Small intestine (tissue), 7 donors: ENCODE results near the gene SLC39A11. TPM values are rescaled to one million over a fixed set of nuclear protein-coding genes. Genes with fewer than 3 reads are reported as not detected.
A peak's percentile ranks its signal among the peaks of the same experiment; 100 is the strongest.
"Not testable (repeated sequence)": the region's sequence is repeated elsewhere in the genome, so short reads cannot be mapped to it uniquely, and the experiment has no call there.

ENCODE experiments used
- DNase-seq, 2 donors: peaks; one replicate each; pipeline versions ENCODE4 v3.0.0 to v3.0.0-alpha.2; 2013
- FAIRE-seq: peaks from 2 replicates; lab custom pipeline; 2012; peaks lifted over from hg19 to GRCh38; lab: Jason Lieb, UNC
- H3K27ac ChIP-seq, 3 donors: one replicate each; pipeline ENCODE4 v1.5.1; 2013; ENCODE audit warnings: low read length in 2 of 3, mild to moderate bottlenecking in 2 of 3, control low read depth in 1 of 3, inconsistent platforms in 1 of 3, low read depth in 1 of 3, moderate library complexity in 1 of 3
- H3K27me3 ChIP-seq, 3 donors: one replicate each; pipeline ENCODE4 v1.6.1; 2013; ENCODE audit warnings: low read length in 3 of 3, inconsistent platforms in 1 of 3; ENCODE audit not compliant: control insufficient read depth in 3 of 3, insufficient read depth in 3 of 3
- H3K36me3 ChIP-seq, 3 donors: one replicate each; pipeline ENCODE4 v1.6.1; 2013; ENCODE audit warnings: low read length in 3 of 3, inconsistent platforms in 1 of 3, low read depth in 1 of 3, mild to moderate bottlenecking in 1 of 3, moderate library complexity in 1 of 3; ENCODE audit not compliant: control insufficient read depth in 3 of 3, insufficient read depth in 2 of 3
- H3K4me1 ChIP-seq, 3 donors: one replicate each; pipeline ENCODE4 v1.6.1; 2013; ENCODE audit warnings: low read length in 2 of 3, inconsistent platforms in 1 of 3, low read depth in 1 of 3, mild to moderate bottlenecking in 1 of 3, moderate library complexity in 1 of 3; ENCODE audit not compliant: control insufficient read depth in 3 of 3, insufficient read depth in 2 of 3
- H3K4me3 ChIP-seq, 3 donors: one replicate each; pipeline ENCODE4 v1.5.1; 2013; ENCODE audit warnings: low read length in 3 of 3, control low read depth in 1 of 3, inconsistent platforms in 1 of 3, low read depth in 1 of 3, mild to moderate bottlenecking in 1 of 3, moderate library complexity in 1 of 3
- H3K9me3 ChIP-seq, 2 donors: one replicate each; pipeline ENCODE4 v1.6.1; 2013; ENCODE audit warnings: low read depth in 1 of 2, low read length in 1 of 2; ENCODE audit not compliant: control insufficient read depth in 2 of 2, insufficient read depth in 1 of 2
- WGBS, 3 donors: extraction: QIAGEN DNeasy Blood & Tissue Kit; methylation state at CpG; one replicate each; pipeline ENCODE4 v1.1.7; 2013; 5-methylcytosine and 5-hydroxymethylcytosine counted together
- polyA plus RNA-seq, 4 donors: library from polyadenylated mRNA; stranded (reverse) in 3 of 4; unstranded in 1 of 4; fragments of 200-250 nt in 3 of 4; fragments of 120-200 nt in 1 of 4; gene quantifications; one replicate each; pipeline versions ENCODE4 v1.2.1 to v1.2.3, GENCODE V29; 2013
- donor health status: healthy with polysubstance abuse.
- donor health status: control.
- donor health status: control.
- donor health status: Bipolar disorder and iron deficiency.
- donor health status: healthy.

Gene SLC39A11
- polyA plus RNA-seq, 4 donors, result 2.7 to 53.7 (median 11.3) TPM

DNA sequence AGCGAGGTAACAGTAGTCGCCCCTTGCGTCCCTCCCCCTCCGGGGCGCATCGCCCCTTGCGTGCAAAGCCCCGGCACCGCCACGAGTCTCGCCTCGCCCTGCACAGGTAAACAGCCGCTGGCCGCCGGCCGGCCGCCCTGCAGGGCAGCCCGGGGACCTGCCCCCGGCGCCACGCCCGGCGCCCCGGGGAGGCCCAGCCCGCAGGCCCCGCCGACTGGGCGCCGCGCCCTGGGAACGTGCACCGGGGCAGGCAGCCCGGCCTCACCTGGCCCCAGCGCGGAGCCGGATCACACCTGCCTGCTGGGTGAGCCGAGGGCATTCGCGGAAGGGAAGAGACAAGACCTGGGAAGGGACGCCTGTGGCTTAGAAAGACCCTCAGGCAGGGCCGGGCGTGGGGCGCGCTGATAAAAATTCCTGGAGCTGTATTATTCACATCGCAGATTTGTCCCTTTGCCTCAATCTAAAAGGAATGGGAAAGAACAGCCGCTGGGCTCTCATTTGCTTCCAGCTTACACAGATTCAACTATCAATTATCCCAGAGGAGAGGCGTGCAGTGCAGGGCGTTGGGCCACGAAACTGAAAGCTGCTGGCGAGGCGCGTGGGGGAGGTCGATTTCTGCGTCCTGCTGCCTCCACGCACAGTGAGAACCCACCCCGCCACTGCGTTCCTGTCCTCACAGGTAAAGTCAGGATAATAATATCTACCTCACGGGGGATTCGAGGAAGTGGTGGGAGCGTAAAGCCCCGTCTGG, 451.9 kb downstream of the SLC39A11 start:
- Histone ChIP-seq H3K36me3 (peaks cover 0 to 4% (median 0%) of the 10 kb centered on the region in 3 donors), H3K4me1 (peaks cover 0 to 20% (median 0%) of the 10 kb centered on the region in 3 donors), H3K27ac (peak overlapping the region; percentile 75 to 96 (median 92)), H3K9me3 (peaks cover 0 to 9% of the 10 kb centered on the region in 2 donors), H3K4me3 (peak overlapping the region in 2 of 3 donors; percentile 17 to 38), H3K27me3 (peaks cover 0 to 2% (median 0%) of the 10 kb centered on the region in 3 donors)
- DNase-seq (peak; percentile 87 to 92), FAIRE-seq (no peak)
- 8 to 25% (median 11%) methylated on average over 58 to 61 of the region's 61 CpGs for WGBS, 3 donors

DNA sequence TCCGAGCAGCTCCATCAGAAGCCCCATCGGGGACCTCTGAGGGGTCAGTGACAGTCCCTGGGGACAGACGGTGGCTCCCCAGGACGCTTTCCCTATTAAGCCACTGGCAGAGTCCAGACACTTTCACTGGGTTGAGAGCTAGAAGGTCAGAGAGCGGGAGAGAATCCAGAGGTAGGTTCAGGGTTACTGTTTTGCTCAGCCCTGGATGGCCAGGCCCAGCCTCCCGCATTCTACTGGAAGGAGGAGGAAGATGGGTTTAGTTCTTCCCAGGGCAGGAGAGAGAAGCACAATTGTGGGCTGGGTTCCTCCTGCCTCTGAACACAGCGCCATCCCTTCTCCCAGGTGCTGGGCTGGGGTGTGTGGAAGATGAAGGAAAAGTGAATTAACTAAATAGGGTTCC, 452.8 kb downstream of the SLC39A11 start:
- H3K9me3 ChIP-seq, result peaks cover 0 to 9% of the 10 kb centered on the region in 2 donors
- DNase-seq (peak; percentile 28 to 32), FAIRE-seq (no peak)
- peaks cover 0 to 2% (median 0%) of the 10 kb centered on the region in 3 donors for H3K36me3 ChIP-seq
- H3K4me3 ChIP-seq, result peak overlapping the region in 1 of 3 donors; percentile 12
- H3K27ac ChIP-seq, result peak overlapping the region; percentile 60 to 96 (median 77)
- H3K4me1 ChIP-seq, result peaks cover 0 to 20% (median 2%) of the 10 kb centered on the region in 3 donors
- 67 to 85% (median 81%) methylated on average over 7 of the region's 7 CpGs for WGBS, 3 donors
- H3K27me3 ChIP-seq, result peaks cover 0 to 2% (median 0%) of the 10 kb centered on the region in 3 donors

- H3K4me3 ChIP-seq, FAIRE-seq, H3K9me3 ChIP-seq, H3K27ac ChIP-seq, H3K36me3 ChIP-seq, H3K27me3 ChIP-seq: not testable (repeated sequence)
- H3K4me1 ChIP-seq, result peaks cover 0 to 20% (median 3%) of the 10 kb centered on the region in 3 donors
- peak; percentile 20 to 56 for DNase-seq
- WGBS, 3 donors, result 68 to 84% (median 77%) methylated on average over 3 of the region's 3 CpGs
These were observed 453.6 kb downstream of the SLC39A11 start for GRCh38 chr17:72638932-72639331.

- peak in 1 of 2 donors; percentile 31 for DNase-seq
- peaks cover 0 to 2% (median 0%) of the 10 kb centered on the region in 3 donors for H3K27me3 ChIP-seq
- peaks cover 0 to 6% of the 10 kb centered on the region in 2 donors for H3K9me3 ChIP-seq
- no peaks in the 10 kb centered on the region for H3K36me3 ChIP-seq
- WGBS, 3 donors, result 21 to 47% (median 39%) methylated on average over 14 of the region's 14 CpGs
- no peak for FAIRE-seq
- peaks cover 3 to 32% (median 6%) of the 10 kb centered on the region in 3 donors for H3K4me1 ChIP-seq
- no peak overlapping the region for H3K4me3 ChIP-seq
- peak overlapping the region in 1 of 3 donors; percentile 4 for H3K27ac ChIP-seq
These were observed 457.4 kb downstream of the SLC39A11 start for GRCh38 chr17:72635034-72635635.

- DNase-seq (peak in 1 of 2 donors; percentile 51), FAIRE-seq (no peak)
- Histone ChIP-seq H3K27me3 (peaks cover 0 to 2% (median 0%) of the 10 kb centered on the region in 3 donors), H3K4me1 (peaks cover 3 to 27% (median 6%) of the 10 kb centered on the region in 3 donors), H3K4me3 (no peak overlapping the region), H3K36me3 (no peaks in the 10 kb centered on the region), H3K27ac (peak overlapping the region in 1 of 3 donors; percentile 4), H3K9me3 (peaks cover 0 to 6% of the 10 kb centered on the region in 2 donors)
- WGBS, 3 donors, result 23 to 49% (median 40%) methylated on average over 7 of the region's 7 CpGs
These were observed 457.9 kb downstream of the SLC39A11 start for GRCh38 chr17:72634621-72635020.

DNA sequence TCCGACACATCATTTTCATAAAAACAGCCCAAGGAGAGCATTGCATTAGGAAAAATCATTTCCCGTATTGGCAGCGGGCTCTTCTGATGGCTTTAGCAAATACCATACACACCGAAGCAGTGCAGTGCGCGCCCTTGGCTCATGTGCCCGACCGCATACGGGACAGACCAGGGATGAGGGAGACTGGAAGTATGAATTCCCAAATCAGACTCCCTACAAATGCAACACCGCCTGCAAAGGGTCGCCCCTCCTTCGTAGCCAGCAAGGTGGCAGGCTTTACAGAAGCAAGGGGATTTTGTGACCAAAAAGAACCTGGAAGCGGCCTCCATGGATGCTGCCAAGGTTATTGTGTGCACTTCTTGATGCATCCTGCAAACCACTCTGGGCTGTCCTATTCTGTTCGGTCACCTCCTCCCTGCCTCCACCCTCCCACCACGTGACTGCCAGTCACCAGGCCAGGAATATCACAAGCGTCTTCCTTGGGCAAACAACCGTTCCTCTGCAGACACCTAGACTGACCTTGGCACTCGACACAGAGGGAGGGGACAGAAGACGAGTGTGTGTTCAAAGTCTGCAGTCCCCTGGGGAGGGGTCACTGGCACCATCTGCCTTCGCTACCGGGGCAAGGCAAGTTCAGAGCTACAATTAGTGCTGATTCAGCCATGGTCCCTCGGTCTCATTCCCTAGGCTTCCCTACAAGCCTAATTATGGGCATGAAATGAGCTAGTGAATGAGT, 460.4 kb downstream of the SLC39A11 start:
- WGBS, 3 donors, result 44 to 73% (median 62%) methylated on average over 22 of the region's 22 CpGs

DNA sequence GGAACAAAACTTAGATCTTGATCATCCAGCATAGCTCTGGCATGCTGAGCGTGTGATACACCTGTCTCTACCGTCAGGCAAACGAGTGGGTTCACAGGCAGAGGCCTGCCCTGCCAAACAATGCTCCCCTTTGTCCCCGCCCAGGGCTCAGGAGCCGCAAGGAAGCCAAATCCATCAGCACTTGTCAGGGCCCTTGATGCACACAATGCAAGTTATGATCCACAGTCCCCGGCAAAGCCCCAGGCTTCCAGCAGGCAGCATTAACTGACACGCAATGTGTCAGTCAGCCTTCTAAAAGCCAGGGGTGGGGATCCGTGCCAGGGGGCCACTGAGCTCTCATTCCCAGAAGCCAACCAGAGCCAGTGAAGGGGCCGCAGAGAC, 460.9 kb downstream of the SLC39A11 start:
- H3K27ac ChIP-seq, result peak overlapping the region in 2 of 3 donors; percentile 45 to 59
- FAIRE-seq, result no peak
- DNase-seq, result no peak
- WGBS, 3 donors, result 61 to 71% (median 67%) methylated on average over 9 of the region's 9 CpGs
- H3K4me3 ChIP-seq, result no peak overlapping the region
- peaks cover 0 to 2% (median 0%) of the 10 kb centered on the region in 3 donors for H3K27me3 ChIP-seq
- H3K9me3 ChIP-seq, result peaks cover 0 to 6% of the 10 kb centered on the region in 2 donors
- no peaks in the 10 kb centered on the region for H3K36me3 ChIP-seq
- H3K4me1 ChIP-seq, result peaks cover 3 to 22% (median 6%) of the 10 kb centered on the region in 3 donors

More for the DNA sequence above, 460.4 kb downstream of the SLC39A11 start:
- Histone ChIP-seq H3K9me3 (peaks cover 0 to 4% of the 10 kb centered on the region in 2 donors), H3K4me3 (no peak overlapping the region), H3K4me1 (peaks cover 3 to 22% (median 6%) of the 10 kb centered on the region in 3 donors), H3K36me3 (no peaks in the 10 kb centered on the region), H3K27ac (peak overlapping the region; percentile 15 to 59 (median 45)), H3K27me3 (peaks cover 0 to 2% (median 0%) of the 10 kb centered on the region in 3 donors)
- DNase-seq, result peak; percentile 97 to 99
- FAIRE-seq, result no peak

DNA sequence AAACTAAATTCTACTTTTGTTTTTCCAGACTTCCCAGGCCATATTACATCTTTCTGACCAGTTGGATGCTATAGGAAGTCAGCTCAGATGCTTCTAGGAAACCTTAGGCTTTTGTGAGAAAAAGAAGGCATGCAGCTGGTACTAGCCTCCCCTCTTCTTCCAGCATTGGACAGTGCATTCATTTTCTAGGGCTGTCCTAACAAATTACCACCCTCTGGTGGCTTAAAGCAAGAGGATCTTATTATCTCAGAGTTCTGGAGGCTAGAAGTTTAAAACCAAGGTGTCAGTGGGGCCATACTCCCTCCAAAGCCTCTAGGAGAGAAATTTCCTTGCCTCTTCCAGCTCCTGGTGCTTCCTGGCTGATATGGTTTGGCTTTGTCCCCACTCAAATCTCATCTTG, 467.8 kb downstream of the SLC39A11 start:
- Histone ChIP-seq H3K36me3 (no peaks in the 10 kb centered on the region), H3K4me1 (peaks cover 0 to 16% (median 0%) of the 10 kb centered on the region in 3 donors), H3K4me3 (no peak overlapping the region), H3K9me3 (peaks cover 0 to 27% of the 10 kb centered on the region in 2 donors), H3K27me3 (peaks cover 0 to 3% (median 0%) of the 10 kb centered on the region in 3 donors), H3K27ac (no peak overlapping the region)
- no peak for FAIRE-seq
- no peak for DNase-seq
